ENCODE results near the gene TMEM154.

- no peak for TF ChIP-seq CTCF (IDR thresholded peaks at IDR 0.05)
- TF ChIP-seq POLR2A (IDR thresholded peaks at IDR 0.05): no peak
Observed at GRCh38 chr4:152628128-152628527, 51.7 kb downstream of the TMEM154 start.
